DMS153 (cell line): ENCODE data around the gene UBASH3B.
A peak's percentile ranks its signal among the peaks of the same experiment; 100 is the strongest.

Experiments used
- DNase-seq: peaks from one replicate; lab custom pipeline; 2025; lab: John Stamatoyannopoulos, UW

The UBASH3B gene

GRCh38 chr11:122755409-122755808, 99.9 kb downstream of the UBASH3B start:
- no peak for DNase-seq

DNA sequence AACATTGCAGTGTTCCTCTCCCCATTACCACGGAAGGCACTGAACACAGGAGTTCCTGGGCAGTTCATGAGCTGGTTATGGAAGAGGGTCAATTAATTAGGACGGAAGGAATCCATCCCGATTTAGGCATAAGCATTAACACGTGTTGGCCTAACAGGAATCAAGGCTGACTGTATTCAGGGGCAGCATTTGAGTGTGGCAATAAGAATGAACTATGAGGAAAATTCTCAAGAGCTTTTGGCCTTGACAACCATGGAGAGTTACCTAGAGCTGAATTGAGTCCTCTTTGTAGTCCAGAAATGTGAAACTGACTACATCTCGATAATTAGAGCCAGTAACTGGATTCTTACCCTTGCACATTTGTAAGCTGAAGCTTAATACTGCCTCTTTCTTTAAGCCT, 100.4 kb downstream of the UBASH3B start:
- DNase-seq, result no peak

GRCh38 chr11:122756417-122756816, 100.9 kb downstream of the UBASH3B start:
- DNase-seq, result no peak

- DNase-seq, result no peak
Observed at GRCh38 chr11:122757201-122757600, 101.7 kb downstream of the UBASH3B start.

- DNase-seq, result no peak
Observed at GRCh38 chr11:122758339-122758738, 102.8 kb downstream of the UBASH3B start.

DNA sequence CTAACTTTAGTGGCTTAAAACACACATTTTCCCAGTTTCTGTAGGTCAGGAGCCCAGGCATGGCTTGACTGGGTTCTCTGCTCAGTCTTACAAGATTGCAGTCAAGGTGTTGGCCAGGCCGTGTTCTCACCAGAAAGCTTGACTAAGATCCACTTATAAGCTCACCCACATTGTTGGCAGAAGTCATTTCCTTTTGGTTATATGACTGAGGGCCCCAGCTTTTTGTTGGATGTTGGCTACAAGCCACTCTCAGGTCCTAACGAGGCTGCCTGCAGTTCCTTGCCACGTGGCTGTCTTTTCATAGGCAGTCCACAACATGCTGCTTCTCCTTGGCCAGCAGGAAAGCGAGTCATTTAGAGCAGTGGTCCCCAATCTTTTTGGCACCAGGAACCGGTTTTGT, 103.5 kb downstream of the UBASH3B start:
- no peak for DNase-seq

GRCh38 chr11:122763108-122763507, 107.6 kb downstream of the UBASH3B start:
- no peak for DNase-seq

DNA sequence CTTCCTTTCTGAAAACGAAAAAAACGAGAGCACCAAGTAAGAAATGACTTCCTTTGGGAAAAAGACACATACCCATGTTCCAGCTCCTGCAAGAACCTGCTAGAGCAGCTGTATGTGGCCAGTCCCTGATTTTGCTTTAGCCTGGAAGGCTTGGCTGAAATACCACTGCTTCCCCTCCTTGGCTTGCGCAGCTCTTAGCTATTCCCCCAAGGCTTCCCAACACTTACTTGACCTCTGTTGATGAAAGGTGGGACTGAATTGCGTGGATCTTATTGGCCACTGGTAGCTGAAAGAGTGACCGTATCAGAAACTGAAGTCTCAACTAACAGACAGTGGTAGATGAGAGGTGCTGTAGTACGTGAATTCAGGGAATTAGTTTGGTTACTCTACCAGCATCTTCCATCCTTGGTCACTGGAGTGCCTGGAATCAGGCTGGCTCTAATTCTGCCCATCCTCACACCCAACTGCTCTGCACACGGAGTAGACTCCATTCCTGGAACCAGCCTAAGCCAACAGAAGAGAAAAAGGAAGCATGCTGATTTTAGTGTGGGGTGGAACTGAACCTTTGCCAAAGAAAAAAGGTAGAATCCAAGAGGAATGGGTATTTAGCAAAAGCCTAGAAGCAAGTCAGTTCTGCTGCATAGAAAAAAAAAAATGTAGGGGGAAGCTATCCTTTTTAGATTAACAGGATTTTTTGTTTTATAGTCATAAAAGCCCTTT, 109.0 kb downstream of the UBASH3B start:
- DNase-seq, result no peak

DNA sequence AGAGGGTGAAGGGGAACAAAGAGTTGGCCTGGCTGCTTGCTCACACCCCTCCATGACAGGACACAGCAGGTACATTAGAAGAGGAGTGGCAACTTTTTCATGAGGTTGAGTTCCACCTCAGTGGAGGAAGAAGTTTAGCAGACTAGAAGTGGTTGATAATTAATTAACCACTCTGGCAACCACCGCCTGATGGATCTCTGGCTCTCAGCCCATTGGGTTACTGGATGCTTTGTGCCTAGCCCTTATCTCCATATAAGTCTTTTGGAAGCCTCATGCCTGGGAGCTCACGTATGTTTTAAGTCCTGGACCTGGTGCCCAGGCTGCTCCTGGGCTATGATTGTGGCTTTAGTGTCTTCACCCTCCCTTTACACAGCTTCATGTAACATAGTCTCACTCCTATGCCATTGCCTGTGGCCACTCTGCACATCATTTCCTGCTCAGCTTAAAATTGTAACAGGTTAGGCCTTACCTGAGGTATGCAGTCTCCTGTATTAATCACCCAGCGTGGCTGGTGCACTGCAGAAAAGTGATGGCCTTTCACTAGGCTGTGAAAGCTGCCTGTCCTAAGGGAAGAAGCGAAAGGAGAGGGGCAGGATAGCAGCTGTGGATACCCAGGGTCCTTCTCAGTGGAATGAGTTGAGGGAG, 110.1 kb downstream of the UBASH3B start:
- DNase-seq, result no peak

DNA sequence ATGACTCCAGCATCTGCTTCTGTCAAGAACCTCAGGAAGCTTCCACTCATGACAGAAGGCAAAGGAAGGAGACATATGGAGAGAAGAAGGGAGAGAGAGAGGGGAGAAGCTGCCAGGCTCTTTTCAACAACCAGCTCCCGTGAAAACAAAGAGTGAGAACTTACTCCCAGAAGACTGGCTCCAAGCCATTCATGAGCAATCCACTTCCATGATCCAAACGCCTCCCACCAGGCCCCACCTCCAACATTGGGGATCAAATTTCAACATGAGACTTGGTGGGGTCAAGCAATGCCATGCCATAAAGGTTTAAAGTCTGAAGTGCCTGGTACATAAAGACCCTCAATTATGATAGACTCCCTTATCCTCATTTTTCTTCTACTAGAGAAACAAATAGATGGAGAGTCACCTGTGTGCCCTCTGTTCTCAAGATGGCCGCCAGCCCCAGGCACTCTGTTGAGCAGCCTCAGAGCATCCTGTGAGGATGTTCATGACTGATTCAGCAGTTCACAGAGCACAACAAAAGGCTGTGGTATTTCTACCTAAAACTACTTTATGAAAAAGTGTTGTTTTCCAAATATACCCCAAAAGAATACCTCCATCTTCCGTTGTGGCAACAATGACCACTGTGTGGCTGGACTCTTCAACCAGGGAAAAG, 113.7 kb downstream of the UBASH3B start:
- DNase-seq, result no peak

- DNase-seq, result no peak
Observed at GRCh38 chr11:122772945-122773344, 117.4 kb downstream of the UBASH3B start.

DNA sequence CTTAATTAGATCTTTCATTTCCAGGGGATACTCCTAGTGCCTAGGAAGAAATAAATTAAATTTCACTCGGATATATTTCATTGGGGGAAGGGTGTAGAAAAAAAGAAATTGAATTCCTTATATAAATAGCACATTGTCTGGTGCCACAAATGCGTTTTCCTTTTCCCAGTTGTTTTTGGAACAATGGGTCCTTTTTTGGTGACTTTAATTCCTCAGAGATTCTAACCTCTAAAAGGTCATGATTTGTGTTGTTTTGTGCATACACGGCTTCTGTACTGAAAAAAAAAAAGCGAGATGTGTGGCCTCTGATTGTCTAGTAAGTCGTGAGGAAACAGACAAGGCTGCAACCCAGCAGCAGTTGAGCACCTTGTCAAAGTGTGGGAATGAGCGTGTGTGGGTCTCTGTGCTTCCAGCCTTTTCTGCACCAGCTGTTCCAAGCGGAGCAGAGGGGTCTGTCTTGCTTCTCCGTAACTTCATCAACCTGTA, 118.3 kb downstream of the UBASH3B start:
- DNase-seq, result no peak

DNA sequence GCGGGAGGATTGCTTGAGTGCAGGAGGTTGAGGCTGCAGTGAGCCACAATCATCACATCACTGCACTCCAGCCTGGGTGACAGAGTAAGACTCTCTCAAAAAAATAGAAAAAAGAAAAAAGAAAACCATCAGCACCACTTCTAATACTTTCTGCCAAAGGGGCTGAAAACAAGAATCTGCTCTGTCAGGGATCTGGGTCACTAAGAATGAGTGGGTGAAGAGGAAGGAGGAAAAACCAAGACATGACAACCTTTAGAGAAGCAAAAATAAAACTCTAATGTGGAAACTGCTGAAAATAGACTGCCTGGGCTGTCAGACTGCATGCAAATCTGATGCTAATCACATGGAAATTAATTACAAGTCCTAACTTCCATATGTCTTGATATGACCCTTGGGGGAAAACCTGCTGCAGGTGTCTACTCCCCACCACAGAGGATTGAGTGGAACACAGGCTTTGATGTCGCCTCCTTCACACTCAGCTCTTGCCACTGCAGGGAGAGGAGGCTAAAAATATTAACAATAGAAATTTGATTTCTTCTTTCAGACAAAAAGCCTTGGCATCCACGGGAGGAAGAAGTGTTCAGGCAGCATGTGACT, 120.3 kb downstream of the UBASH3B start:
- no peak for DNase-seq

DNA sequence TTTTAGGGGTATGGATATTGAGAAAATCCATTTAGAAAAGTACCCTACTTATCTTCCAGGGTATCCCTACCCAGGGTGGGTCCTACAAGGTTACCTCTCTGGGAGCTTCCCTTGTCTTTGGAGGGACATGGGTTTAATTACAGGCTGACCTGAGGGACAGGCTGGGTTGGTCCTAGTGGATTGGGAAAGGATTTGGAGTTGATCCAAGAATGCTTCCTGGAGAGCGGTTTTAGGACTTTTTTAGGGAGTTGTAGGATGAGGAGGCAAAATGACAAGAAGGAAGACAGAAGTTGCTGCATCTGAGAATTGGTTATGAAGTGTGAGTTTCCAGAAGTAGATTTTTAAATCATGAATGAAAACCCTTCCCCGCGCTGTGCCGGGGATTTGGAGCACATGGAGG, 121.0 kb downstream of the UBASH3B start:
- no peak for DNase-seq

DNA sequence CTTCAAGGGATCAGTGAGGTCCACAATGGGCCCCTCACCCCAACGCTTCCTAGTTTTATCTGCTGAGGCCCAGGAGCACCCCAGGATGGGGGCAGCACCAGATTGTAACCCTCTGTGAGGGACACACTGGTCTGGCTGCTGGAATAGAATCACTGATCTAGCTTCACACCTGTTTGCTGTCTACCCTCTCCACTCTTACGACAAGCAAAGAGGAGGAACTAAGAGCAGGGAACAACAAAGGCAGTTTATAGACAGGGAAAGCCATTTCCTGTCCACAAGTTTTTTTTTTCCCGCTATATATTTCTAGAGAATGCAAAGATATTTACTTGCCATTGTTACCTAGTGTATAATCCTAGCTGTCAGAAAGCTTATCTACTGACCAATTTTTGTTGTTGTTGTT, 121.8 kb downstream of the UBASH3B start:
- no peak for DNase-seq

GRCh38 chr11:122778148-122778547, 122.6 kb downstream of the UBASH3B start:
- DNase-seq, result no peak

GRCh38 chr11:122779047-122779629, 123.6 kb downstream of the UBASH3B start:
- DNase-seq, result no peak

- DNase-seq, result no peak
Observed at GRCh38 chr11:122780296-122780949, 124.9 kb downstream of the UBASH3B start.

GRCh38 chr11:122781378-122782195, 126.1 kb downstream of the UBASH3B start:
- peak; percentile 44 for DNase-seq

DNA sequence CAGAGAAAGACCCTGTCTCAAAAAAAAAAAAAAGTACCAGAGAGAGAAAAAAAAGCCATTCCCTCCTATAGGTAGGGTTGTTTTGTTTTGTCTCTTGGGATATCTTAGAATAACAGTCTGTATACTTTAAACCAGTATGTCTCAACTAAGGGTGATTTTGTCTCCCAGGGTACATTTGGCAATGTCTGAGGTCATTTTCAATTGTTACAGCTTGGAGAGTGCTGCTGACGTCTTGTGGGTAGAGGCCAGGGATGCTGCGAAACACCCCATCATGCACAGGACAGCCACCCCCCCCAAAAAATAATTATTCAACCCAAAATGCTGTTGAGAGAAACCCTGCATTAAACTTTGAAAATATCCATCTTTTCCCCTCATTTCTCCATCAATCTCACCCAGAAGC, 126.7 kb downstream of the UBASH3B start:
- DNase-seq, result no peak
